GM03348 (cell line): ENCODE results near the gene ATXN1.

Source experiments
- DNase-seq: peaks from one replicate; pipeline ENCODE4 v3.0.0; 2012; ENCODE audit warnings: low spot score

ATXN1 gene

DNA sequence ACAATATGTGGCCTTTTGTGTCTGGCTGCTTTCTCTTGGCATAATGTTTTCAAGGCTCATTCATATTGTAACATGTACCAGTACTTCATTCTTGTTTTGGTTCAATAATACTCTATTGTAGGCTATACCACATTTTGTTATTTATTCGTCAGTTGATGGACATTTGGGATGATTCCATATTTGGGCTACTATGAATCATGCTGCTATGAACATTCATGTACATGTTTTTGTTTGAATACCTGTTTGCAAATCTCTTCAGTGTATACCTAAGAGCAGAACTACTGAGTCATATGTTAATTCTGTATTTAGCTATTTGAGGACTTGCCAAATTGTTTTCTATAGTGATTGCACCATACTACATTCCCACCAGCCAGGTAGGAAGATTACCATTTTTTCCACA is 263.0 kb downstream of the ATXN1 start:
- no peak for DNase-seq

DNA sequence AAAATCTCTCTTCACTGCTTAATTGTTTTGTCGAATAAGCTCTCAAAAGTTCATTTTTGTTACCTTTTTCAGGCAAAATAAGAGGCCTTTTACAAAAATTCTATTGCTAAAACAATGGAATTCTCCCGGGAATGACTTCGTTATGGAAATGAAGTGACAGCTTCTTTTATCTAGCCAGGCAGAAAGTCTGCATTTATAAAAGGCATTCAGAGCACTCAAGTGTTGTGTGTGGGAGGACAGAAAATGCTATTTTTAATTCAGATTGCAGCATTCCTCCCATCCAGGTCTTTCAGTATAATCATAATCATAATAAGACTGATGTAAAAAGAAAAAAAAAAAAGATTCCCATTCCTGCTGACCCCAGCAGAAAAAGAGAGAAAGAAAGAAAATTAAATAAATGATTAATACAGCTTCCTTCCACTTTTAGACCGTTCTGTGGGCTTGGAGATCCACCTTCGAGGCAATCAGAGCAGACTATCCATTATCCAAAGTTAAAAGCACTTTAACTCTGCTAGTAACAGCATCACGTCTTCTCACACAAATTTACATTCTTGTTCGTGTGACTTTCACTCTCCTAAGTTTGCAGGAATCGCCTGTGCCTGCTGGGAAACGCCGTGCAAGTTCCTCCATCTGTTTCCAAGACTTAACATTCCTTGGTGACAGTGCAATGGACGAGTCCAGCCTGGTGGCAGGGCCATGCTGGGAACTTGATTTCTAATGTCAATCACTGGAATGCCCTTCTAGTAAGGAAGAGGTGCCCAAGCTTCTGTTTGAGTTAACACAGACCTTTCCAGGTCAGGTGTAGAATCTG is 264.1 kb downstream of the ATXN1 start:
- DNase-seq: peak; percentile 35

DNA sequence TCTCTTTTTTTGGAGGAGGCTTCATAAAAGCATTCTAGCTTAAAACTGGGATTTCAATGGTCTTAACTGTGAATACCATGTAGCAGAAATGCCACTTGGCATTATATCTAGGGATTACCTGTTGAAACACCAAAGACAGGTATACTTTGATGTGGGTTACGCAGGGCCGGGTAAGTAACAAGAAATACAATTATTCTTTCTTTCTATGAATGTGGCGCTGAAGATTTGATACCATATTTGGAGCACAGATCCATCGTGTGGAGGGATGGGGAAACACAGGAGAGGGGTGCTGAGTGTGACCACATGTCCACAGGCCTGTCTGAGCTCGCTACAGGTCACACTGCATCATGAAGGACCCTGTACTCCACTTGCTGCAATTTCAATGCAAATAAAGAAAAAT is 265.1 kb downstream of the ATXN1 start:
- no peak for DNase-seq

DNA sequence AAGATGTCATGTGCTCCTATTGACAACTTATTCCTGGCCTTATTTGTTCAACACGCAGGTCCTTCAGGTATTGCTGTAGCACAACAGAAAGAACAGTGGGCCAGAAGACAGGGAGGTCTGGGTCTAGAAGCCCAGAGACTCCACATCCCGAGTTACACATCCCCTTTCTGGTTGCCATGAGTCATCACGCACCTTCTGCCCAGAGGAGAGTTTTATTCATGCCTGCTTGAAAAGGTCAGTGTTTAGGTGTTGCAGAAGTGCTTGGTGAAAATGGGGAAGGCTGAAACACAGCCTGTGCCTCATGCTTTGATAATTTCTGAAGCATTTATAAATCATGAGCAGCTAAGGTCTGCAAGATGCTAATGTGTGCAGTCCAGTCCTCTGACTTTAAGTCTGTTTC is 266.5 kb downstream of the ATXN1 start:
- no peak for DNase-seq

DNA sequence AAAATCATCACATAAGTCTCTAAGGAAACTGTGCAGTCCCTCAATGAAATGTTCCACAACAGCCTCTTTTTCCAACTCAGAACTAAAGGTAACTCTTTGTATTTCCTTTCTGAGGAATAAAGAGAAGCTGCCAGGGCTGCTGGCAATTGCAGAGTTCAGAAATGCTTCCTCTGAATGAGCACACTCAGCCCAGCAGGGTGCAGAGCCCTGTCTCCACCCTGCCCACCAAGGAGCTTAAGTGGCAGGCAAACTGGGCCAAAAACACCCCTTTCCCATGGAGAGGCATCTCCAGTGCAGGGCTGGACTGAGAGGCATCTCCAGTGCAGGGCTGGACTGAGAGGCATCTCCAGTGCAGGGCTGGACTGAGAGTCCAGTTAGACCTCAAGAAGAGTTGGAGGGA is 267.5 kb downstream of the ATXN1 start:
- DNase-seq: no peak

DNA sequence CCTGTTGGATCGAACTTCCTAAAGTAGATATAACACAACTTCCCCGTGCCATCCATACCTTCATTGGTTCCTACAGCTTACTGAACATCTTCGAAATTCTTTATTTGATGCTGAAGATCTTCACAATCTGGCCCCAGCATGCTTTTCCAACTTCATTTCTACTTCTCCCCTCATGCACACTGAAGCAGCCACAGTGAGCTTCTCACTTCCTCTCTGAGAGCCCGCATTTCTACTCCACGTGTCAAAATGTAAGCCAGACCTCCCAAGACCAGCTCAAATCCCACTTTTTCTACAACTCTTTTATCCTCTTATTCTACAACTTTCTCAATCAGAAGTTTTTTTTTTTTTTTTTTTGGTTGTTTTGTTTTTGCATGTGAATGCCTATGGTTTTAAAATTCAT is 268.1 kb downstream of the ATXN1 start:
- DNase-seq: no peak

DNA sequence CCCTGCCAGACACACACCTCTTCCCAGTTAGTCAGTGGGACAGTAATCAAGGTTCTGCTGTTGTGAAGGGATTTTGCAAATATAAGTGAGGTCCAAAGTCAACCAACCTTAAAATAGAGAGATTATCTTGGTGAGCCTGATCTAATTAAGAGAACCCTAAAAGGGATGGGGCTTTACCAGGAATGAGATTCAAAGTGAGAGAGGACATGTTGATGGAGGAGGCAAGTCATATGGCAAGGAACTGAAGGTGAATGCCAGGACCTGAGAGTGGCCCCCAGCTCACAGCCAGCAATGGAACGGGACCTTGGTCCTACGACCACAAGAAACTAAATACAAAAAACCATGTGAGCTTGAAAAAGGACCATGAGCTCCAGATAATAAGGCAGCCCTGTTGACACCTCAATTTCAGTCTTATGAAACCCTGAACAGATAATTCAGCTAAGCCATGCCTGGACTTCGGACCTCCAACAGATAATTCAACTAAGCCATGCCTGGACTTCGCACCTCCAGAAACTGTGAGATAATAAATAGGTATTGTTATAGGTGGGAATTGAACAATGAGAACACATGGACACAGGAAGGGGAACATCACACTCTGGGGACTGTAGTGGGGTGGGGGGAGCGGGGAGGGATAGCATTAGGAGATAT is 269.5 kb downstream of the ATXN1 start:
- no peak for DNase-seq

DNA sequence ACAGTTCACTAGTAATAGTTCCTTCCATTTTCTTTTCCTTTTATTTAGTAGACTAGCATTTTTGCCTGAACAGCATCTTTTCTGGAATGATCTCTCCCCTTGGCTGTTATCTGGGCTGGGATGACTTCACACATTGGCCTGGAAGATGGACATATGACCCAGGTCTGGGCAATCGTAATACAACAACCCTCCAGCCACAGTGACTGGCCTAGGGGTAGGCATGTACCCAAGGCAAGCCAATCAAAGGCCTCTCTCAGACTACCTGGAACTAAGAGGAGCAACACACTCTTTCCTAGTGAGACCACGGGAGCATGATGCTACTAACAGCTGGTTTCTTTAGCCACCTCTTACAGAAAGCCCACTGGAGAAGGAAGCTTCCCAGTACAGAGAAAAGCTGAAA is 270.6 kb downstream of the ATXN1 start:
- no peak for DNase-seq

DNA sequence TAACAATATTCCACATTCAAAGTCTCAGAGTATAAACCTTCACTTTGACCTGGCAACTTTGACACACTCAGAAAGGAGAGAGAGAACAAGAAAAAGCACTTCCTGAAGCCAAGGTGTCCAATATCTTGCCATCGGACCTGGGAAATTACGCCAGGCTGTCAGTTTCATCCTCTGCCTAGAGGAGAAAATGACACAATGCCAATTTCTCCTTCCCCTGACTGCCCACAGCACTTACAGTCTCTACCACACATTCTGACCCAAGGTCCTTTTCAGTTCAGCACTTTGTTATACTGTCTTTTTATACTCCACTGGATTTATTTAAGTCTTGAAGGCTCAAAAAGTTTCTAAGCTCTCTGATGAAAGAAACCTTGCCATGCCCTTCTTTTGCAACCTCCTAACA is 272.4 kb downstream of the ATXN1 start:
- no peak for DNase-seq

DNA sequence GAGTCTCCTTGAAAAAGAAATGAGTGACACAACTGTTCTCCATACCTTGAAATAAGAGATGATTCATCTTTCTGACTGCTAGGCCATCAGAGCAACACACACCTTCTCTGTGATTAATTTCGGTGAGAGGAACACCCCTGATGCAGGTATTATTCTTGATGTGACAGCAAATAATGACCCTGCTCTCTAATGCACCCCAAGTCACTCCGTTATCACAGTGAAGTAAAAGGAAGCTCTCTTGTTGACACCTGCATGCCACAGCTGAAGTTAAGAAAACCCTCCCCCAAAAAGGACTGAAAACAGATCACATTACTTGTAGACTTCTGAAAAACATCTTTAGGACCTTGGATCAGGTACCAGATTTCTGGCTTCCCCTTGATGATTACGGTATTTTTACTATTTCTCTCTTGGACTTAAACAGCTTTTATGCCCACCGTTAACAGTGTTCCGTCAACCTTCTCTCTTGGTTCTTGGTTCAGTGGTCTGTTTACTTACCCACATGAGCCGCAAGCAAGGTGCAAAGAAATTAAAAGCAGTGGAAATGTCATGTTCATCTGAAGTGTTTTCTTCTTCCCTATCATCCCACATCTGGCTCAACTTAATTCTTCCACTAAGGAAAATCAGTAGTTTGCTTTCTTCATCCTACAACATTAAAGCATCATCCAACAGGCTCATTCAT is 273.1 kb downstream of the ATXN1 start:
- no peak for DNase-seq

DNA sequence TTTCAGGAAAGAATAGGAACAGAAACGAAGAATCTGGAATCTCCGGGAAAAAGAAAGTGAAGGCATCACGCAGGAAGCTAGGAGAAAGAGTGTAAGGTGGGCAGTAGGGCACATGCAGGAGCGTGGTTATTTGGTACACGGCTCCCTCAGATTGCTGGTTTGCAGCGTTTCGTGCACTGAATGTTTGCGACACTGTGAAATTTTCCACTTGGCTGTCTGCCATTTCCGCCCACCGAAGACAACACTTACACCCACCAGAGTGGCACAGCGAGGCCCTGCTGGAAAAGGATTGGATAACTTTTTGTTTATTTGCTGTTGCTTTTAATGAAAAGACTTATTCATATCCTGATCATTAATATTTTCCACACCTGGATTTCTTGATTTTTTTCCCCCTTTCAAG is 274.6 kb downstream of the ATXN1 start:
- no peak for DNase-seq

DNA sequence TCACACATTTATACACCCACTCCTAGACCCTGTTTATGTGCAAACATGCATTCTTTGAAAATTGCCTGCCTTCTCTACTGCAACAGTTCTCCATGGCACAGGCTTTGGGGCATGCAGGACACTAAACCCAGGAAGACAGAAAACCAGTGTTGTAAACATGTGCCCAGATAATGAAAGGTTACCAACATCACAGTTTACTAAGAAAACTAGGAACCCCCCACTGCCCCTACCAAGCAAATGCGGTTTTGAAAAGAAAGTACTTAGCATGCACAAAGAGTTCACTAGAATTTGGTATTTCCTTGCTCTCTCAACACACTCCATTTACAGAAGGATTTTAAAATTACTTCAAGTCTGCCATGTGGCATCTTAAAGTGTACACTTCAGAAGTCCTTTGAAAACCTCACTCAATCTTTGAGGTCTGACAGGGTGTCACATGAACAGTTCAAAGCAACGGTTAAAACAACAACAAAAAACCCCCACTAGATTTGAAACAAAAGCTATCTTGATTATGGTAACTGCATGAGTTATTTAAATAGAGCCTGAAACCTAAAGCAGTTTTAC is 277.9 kb downstream of the ATXN1 start:
- no peak for DNase-seq

DNA sequence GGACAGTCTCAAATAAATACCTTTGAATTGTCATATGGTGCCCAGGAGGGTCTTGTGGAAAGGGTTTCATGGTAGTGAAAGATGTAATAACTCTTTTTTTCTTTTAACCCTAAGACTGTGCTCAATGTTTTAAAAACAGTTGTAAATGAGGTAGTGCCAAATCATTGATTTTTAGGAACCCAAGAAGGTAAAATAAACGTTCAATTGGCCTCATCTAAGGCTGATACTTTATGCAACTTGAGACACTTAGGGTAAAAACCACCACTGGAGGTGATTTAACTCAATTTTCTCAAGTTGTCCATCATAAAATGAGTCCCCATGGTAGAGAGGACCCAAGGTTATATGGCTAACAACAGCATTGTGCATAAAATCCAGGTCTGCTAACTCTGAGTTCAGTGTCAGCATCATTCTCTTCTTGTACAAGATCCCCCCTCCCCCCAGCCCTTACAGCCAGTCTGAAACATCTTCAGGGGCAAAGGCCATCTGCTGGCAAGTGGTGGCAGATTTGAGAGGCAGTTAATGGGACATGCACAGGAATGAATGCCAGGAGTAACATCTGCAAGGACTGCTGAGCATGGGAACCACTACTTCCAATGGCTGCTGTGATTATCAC is 278.5 kb downstream of the ATXN1 start:
- DNase-seq: no peak

DNA sequence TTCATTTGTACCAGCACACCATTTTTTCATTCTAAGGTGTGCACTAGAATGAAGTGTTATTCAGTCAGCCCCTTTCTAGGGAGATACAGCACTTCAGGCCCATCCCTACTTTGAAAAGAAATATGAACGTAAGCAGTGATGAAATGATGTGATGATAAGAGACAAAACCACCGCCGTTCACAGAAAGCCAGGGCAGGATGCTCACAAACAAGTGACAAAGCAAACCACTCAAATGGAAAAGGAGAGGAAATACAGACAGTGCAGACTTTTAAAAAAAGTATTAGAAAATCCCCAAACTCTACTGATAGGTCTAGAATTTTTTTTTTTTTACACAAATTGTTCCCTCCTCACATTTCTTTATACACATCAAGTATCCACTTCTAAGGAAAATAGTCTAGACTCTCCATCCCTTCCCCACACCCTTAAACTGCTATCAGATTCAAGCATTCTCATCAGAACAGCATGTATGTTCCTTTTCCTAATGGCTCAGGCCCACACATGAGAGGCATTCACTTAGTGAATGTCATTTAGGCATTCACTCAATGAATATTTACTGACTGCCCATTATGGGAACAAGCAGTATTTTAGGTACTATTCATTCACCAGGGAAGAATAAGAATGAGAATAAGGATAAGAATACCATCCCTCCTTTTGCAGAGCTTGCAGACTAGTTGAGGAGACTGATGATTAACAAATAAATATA is 279.4 kb downstream of the ATXN1 start:
- DNase-seq: no peak

DNA sequence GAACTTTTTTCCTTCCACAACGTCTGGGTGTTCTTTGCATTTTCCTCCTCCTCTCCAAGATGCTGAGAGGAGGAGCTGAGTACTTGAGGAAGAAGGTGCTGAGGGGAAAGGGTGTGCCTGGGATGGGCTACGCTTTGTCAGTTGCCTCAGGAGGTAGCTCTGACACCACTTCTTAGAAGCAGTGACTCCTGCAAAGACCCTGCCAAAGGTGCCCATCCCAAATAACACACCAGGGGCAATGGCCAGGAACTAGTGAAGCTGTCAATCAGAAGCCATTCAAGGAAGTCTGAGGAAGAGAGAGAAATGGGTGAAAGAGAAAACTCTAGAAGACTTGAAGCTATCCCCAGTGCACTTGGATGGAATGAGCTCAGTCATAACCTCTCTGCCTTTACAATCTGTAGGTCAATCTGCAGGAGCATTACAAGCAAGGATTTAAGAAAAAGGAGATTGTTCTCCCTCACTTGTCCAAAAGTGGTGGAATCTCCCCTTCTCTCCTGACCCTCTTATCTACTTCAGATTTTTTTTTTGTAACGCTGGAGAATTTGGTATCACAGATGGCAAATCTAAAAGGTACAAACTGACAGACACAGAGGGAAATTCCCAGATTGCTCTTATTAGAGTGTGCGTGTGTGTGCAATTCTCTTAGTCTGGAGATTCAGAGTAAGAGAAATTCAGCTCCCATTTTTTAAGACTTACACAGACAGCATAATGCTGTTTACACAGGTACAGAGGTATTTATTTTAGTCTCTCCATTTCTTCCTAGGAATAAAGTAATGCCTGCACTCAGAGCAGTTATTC is 280.3 kb downstream of the ATXN1 start:
- no peak for DNase-seq

DNA sequence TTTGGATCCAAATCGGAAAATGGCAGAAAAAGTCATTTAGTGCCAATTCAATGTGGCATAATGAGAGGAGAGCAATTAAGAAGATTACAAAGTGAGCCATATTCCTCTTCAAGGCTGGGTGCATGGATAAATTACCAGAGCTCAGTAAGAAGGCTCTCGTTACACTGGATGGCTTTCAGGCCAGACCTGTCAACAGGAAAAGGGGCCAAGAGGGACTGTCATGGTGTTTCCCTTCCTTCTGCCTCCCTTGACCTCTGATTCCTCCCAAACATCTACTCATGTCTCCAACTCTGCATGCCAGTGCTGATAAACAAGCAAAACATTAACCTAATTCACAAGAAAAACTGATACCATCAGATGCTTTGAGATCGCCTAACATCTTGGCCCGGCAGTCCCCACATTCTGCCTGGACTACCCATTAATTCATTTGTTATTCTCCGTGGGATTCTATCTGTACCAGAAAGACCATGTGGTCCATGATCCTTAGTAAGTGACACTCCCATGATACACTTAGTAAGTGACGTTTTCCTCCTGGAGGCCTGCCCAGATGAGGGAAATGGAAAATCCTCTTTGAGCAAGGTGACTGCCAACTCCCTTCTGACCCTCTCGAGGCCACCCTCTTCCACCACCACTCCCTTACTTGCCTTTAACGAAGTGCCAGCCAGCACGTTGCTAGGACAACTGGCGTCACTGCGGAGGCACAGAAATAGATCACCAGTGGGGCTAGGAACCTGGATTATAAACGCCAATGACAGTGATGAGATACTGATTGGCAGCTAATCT is 283.7 kb downstream of the ATXN1 start:
- DNase-seq: no peak

DNA sequence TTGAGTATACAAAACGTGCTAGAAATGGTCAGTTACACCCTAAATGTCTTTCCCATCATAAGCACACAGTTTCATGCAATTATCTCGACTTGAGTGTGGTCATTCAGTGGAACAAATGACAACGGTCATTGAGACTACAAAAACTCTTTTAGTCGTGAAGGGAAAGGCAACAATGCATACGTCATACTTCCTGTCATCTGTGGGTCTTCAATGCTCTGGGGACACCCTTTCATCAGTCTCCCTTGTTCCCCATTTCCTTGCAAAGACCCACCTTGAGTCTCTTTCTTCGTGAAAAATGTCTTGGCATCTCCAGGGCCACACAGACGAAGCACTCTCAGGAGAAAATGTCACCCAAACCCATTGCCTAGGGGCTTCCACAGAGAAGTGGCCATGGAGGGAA is 284.4 kb downstream of the ATXN1 start:
- DNase-seq: no peak

DNA sequence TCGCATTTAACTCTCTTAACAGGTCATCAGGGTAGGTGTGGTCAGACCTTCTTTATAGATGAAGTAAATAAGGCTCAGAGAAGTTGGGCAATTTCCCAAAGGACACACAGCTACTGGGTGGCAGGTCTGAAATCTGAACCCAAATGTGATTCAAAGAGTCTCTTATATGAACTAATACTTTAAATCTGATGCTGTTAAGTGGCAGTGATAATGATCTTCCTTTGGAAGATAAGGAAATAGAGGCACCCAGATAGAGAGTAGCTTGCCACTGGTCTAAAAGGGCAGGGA is 285.8 kb downstream of the ATXN1 start:
- DNase-seq: no peak

DNA sequence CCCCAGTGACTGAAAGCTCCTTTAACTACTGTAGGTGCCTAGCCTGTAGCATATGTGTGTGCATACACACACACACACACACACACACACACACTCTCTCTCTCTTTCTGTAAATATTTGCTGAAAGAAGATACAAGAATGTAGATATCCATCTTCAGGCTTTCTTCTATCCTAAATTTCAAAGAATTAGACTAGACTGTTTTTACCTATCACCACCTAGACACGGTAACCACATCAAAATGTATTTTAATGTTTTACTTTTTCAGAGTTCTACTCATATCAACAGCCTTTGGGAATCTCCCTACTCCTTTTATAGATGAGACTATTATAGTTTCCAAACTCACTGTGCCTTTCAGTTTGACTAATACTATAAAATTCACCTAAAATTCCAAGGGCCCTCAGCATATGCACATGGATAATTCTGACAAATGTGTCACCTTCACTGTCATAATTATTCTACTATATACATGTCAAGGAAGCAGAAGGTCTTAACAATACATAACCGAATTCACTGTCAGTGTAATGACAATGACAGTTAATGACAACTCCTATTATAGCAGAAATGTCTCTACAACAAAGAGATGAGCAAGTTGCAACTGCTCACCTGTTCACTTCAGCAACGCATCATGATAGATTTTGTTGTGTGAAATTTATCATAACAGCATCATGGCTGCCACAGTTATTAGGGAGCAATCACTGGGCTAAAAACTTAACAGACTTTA is 286.3 kb downstream of the ATXN1 start:
- no peak for DNase-seq
